CD4-positive, alpha-beta T cell treated with Interleukin-17A for 4 hours (primary cell): Measurements from ENCODE around the gene TMEM60.
"Not testable (repeated sequence)": the region's sequence is repeated elsewhere in the genome, so short reads cannot be mapped to it uniquely, and the experiment has no call there.

ENCODE experiments used
- DNase-seq: peaks from one replicate; pipeline ENCODE4 v3.0.0-alpha.2; 2020; ENCODE audit warnings: mixed read lengths

Gene TMEM60

DNA sequence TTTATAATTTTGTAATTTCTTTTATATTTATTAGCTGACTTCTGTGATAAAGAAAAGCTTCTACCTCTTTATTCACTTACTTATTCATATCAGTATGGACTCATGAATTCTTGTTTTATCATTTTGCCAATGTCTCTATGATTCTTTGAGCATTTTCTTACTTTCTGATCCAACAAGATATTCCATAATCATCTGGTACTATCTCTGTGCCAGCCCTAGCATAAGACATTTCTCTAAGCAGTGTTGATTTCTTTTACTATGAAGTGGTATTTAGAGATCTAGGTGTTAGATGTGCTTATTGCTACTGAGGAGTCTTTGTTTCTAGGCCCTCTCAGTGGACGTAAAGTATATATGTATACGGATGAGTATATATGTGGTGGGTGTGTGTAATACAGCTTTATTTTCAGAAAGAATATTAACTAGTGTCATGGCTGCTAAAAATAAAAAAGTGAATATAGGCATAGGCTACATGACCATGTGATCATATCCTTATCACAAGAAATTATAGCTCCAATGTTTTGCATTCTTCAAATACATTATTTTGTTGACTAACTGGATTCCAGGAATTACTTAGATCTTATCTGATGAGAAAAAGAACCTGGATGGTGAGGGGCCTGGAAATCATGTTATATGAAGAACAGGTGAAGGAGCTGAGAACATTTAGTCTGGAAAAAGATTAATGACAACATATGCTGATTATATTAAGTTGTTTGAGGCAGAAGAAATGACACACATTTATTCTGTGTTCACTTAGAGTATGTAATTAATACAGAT, 13.5 kb upstream of the TMEM60 start:
- DNase-seq: no peak

DNA sequence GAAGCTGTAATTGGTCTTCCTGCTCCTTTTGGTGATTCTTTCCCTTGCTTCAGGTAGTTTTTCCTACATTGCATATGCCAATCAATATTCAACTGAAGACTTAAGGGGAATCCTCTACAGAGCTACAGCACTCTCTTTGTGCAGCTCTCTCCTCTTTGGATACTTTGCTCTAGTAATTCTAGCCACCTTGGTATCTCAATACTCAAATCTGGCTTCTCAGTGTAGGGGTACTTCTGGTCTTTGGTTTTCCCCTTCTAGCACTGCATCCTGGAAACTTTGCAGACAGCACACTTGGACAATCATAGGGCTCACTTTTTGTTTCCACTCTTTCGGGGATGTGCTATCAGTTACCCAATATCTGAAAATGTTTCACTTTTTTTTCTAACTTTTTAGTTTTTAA, 10.3 kb upstream of the TMEM60 start:
- DNase-seq: no peak

DNA sequence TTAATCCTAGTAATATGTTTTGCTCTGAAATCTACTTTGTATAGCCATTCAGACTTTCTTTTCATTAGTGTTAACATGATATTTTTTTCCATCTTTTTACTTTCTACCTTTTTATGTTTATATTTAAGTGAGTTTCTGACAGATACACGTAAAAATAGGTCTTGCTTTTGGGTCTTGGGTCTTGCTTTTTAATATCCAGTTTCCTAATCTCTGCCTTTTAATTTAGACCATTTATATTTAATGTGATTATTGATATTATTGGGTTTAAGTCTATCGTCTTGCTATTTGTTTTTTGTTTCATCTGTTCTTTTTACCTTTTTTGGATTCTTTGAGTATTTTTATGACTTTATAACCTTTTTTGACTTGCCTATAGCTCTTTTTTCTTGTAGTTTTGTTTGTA, 8.2 kb upstream of the TMEM60 start:
- no peak for DNase-seq

DNA sequence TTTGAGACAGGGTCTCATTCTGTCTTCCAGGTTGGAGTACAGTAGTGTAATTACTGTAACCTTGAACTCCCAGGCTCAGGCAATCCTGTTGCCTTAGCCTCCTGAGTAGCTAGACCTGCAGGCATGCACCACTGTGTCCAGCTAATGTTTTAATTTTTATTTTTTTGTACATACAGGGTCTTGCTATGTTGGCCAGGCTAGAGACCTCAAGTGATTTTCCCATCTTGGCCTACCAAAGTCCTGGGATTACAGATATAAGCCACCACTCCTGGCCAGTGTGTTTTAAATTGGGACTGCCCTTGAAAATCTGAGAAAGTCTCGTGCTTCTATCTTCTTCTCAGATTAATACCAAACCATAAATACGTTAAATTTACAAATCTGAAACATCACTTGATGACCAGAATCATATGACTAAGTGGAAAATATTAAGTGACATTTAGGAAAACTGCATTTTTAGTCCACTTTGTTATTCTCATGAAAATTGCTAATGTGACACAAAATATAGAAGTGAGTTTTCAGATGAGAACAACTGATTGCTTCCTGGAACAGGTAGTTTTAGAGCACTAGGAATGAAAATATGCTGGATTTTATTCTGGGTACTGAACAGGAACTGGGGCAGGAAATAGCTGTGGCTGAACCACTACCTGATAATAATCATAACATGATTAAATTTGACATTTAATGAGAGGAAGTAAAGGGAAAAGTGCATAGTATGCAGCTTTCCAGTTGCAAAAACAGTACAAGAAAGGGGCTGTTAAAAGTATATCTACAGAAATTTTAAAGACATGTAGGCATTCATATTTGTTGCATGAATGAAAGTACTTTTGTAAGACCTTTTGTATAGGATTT, 4.5 kb upstream of the TMEM60 start:
- peak; percentile 33 for DNase-seq

DNA sequence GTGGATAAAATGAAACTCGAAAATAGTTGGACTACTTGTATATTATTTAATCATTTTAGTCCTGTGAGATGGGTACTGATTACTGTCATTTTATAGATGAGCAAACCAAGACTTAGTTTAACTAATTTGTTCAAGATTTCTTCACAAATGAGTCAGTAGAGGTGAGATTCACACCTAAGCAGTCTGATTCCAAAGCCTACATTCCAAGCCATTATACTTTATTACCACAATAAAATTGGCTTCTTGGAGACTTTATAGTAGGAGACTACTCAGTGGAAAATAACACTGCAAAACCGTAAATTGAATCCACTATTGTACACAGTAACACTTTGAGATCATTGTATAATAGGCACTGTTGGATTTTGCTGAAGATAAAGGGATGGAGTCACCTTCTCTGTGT, 2.5 kb upstream of the TMEM60 start:
- DNase-seq: no peak

DNA sequence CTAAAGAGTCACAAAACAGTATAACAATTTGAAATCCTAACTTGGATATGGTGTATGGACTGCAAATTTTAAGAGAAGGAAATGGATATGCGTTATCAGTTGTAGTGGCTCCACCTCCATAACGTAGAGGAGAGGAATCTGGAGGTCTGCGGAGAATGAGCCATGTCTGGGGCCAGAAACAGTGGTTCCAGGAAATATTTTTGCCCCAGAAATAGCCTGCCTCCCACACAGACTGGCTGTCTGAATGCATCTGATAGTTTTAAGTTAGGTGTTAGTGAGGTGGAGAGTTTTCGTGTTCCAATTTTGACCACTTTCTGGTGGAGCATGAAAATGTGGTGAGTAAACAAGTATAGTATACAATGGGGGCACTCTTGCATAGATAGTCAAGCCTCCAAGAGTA, 1.9 kb upstream of the TMEM60 start:
- DNase-seq: no peak

DNA sequence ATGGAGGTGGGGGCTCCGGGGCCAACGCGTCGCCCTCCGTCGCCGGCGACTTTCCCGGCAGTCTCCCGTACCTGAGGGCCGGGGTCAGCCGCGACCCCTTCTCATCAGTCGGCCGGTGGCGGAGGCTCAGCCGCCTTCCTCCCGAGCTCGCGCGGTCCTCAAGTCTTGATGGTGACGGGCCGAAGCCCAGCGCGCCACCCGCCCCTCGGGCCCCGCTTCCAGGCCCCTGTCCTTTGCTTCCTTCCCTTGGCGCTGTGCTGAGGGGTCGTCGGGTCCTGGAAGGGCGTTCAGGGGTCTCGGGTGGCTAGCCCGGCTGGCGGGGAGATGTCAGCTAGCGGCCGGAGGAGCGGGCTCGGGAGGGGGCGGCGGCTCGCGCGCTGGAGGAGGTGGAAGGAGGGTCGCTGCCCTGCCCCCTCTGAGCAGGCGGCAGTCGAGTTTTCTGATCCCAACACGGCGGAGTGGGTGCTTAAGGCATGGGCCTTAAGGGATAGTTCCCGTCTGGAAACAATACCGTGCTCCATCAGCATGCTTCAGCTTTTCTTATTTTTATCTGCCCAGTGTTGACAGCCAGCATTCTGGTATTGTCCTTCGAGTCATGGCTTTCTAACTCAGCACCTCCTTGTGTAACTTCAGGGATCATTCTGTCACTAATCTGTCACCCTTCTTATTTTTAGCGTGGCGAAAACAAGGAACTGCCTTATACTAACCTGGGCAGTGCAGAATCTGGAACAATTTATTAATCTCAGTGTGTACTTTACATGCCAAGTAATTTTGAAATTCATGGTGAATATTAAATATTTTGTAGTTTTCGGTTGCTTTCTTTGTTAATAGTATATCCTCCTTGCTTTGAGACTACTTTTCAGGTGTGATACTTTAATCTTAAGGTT, 1.1 kb upstream of the TMEM60 start:
- peak; percentile 31 for DNase-seq

DNA sequence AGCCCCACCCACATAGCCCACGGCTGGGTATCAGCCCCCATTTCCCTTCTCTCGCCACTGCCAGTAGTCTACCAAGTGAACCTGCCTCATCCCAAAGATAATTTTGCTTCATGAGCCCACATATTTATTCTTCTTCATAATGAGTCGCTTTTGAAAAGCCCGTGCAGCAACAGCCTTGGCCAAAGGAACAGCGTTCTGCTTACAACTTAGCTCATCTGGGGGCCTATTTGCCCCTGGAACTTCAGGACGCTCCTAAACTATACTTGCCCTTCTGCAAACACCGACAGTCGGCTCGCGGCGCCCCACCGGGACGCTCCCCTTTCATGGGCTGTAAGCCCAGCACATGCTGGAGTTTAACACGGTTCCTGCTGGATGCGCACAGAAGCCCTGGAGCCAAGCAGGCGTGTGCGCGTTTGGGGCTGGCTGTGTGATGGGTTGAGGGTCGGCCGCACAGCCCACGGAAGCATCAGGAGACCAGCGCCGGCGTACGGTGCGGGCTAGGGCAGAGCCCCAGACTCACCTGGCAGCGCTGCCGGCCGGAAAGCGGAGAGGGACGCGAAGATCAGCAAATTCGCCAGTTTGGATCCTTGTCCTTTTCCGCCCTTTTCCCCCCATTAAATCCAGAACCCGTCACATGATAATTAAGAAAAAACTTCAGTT, 370 bp downstream of the TMEM60 start:
- no peak for DNase-seq

DNA sequence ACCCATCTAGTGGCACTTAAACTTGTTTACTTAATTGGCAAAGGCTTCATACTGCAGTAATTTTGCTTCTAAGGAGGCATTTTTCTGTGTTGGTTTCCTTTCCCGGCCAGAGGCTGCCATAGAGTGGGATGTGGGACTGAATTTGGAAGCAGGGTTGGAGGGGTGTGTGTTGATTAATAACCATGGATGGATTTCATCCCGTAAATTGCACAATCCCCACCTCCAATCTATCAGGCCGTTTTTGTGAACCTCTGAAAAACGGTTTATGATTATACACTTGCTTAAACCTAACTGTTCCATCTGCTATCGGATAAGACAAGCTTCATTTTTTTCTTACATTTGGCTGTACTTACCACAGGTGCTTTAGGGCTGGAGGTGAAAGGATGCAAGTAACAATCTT, 1.3 kb downstream of the TMEM60 start:
- DNase-seq: no peak

- DNase-seq: no peak
These were observed 2.1 kb downstream of the TMEM60 start for GRCh38 chr7:77796109-77796508.

GRCh38 chr7:77794000-77794399, 4.2 kb downstream of the TMEM60 start:
- no peak for DNase-seq

GRCh38 chr7:77791956-77792355, 6.3 kb downstream of the TMEM60 start:
- no peak for DNase-seq

DNA sequence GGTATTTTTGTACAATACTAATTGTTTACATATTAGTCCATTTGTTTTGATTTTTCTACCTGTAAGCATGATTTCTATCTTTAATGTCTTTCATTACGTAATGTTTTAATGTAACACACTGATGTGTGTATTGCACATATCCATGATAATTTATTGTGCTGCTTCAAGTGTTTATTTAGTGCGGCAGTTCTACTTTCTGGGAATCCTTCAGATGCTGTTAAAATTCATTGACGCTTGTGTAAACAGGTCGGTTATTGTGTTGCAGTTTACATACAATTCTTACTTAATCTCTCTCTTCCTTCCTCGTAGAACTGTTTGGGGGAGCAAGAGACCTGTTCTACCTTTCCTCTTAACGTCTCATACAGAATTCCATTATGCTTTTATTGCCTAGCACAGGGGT, 6.9 kb downstream of the TMEM60 start:
- no peak for DNase-seq

DNA sequence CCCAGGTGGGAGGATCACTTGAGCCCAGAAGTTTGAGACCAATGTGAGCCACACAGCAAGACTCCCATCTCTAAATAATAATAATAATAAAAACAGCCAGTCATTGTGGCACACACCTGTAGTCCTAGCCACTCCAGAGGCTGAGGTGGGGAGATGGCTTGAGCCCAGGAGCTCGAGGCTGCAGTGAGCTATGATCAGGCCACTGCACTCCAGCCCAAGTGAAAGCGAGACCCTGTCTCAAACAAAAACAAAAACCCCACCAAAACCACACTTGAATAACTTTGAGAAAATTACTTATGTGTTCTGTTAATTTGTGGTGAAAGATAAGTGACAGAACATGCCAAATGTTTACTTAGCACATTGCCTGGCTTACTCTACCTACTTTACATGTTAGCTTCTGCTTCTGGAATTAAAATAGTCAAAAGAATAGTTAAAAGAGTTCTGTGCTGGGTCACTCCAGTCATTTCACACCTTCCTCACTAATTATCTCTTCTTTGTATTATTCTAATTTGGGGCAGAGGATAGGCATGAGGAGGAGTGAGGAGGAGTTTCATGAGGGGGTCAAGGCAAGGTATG, 9.8 kb downstream of the TMEM60 start:
- DNase-seq: no peak

DNA sequence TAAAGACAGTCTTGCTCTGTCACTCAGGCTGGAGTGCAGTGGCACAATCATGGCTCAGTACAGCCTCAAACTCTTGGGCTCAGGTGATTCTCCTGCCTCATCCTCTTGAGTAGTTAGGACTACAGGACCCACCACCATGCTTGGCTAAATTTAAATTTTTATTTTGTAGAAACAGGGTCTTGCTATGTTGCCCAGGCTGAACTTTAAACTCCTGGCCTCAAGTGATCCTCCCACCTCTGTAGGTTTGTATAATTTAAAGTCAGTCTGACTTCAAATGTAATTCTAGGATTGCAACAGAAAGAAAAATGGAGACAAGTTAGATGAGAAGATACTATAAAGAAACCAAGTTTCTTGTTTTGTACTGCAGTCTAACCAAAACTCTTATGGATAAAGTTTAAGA, 11.5 kb downstream of the TMEM60 start:
- no peak for DNase-seq

DNA sequence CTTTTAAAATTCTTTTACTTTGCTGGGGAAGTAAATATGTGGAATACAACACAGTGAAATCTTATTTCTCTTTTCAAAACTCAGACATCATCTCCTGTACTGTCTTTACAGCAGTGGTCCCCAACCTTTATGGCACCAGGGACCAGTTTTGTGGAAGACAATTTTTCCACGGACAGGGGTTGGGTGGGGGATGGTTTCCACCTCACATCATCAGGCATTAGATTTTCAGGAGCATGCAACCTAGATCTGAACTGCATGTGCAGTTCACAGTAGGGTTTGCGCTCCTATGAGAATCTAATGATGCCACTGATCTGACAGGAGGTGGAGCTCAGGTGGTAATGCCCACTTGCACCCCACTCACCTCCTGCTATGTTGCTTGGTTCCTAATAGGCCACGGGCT, 12.2 kb downstream of the TMEM60 start:
- no peak for DNase-seq

DNA sequence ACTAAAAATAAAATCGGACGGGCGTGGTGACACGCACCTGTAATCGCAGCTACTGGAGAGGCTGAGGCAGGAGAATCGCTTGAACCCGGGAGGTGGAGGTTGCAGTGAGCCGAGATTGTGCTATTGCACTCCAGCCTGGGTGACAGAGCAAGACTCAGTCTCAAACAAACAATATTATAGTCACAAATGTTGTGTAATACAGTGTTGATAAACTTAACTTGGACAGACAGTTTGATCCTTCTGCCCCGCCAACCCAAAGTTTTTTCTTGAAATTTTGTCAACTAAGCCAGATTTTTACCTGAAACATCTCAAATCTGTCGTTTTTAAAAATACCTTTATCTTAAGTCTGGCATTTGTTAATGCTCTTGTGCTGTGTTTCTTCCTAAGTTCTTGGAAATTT, 13.8 kb downstream of the TMEM60 start:
- DNase-seq: not testable (repeated sequence)

DNA sequence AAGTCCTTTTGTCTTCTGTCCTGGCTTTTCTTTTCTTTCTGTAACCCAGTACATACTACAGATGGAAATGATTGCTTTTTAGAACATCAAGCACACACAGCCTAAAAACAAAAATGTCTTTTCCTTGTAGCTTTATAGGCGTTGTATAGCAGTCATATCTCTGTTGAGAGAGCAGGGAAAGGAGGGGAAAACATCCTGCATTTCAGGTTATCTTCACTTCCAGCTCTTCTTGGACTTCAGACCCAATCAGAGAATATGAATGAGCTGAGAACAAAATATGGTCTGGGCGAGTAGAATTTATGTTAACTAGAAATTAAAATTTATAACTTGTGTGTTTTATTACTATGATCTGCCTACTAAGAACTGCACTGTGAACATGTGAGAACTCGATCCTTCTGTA, 14.7 kb downstream of the TMEM60 start:
- DNase-seq: no peak

DNA sequence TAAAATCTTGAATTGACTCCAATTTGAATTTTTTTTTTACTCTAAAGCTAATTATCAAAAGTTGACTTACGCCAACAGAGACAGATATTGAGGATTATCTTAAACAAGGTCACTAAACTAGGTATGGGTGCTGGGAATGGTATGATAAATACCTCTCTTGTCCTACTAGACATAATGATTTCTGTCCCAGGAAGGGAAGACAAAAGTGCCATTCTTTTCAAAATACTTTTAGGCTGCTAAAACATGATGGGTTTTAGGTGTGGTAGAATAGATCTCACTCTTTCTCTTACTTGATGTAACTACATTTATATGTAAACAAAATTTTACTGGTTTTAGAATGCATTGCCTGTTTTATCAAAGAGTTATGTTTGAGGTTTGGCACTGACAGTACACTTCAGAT, 15.1 kb downstream of the TMEM60 start:
- DNase-seq: no peak

- DNase-seq: no peak
These were observed 15.9 kb downstream of the TMEM60 start for GRCh38 chr7:77782383-77782782.

DNA sequence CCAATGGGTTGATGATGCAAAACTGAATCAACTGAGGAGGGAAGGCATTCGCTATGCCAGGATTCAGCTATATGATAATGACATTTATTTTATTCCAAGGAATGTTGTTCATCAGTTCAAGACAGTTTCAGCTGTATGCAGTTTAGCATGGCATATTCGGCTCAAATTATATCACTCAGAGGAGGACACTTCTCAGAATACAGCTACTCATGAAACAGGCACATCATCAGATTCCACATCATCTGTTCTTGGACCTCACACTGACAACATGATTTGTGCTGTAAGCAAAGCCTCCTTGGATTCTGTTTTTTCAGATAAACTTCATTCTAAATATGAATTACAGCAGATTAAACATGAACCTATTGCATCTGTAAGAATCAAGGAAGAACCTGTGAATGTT, 19.7 kb downstream of the TMEM60 start:
- DNase-seq: no peak

GRCh38 chr7:77771901-77772300, 26.3 kb downstream of the TMEM60 start:
- no peak for DNase-seq
